ENCODE results near the gene UBE2L5. TPM values are rescaled to one million over a fixed set of nuclear protein-coding genes. Genes with fewer than 3 reads are reported as not detected.

The UBE2L5 gene
- total RNA-seq (2022; extraction: Qiagen RNA extraction): not detected in 5 replicates

DNA sequence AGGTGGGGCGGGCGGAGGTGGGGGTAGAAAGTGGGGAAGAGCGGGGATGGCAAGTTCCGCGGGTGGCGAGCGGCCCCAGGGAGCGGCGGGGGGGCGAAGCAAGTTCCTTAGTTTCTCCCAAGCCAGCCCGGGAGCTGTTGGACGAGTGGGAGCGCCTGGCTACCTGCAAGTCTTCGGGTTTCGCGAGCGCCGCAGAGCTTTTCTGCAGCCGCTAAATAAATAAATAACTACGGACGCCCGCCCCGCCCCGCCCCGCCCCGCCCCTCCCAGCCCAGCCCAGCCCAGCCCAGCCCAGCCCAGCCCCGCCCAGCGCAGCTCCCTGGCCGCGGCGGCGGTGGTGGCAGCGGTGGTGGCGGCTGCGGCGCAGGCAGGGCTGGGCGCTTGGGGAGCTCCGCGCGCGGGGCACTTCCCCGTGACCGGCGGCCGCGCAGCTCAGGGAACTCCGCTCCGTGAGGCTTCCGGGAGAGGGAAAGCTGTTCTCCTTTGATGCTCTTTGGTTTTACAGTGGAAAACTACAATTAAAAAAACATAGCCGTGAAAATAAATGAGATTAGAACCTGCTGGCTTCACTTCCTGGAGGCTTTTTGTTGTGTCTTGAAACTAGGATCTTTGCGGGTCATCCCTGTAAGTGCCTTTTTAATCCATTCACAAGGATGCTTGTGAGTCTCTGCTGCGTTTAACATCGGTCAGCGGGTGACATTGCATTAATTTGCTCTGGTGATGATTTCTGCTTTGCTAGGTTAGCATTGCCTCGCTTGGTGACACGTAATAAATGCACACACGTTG is at the start of gene UBE2L5:
UBE2L5 (plus strand) TSS at position 440 of the 786 bp plus-strand sequence. CDS start 5,498 bp downstream, outside the sequence.

DNA sequence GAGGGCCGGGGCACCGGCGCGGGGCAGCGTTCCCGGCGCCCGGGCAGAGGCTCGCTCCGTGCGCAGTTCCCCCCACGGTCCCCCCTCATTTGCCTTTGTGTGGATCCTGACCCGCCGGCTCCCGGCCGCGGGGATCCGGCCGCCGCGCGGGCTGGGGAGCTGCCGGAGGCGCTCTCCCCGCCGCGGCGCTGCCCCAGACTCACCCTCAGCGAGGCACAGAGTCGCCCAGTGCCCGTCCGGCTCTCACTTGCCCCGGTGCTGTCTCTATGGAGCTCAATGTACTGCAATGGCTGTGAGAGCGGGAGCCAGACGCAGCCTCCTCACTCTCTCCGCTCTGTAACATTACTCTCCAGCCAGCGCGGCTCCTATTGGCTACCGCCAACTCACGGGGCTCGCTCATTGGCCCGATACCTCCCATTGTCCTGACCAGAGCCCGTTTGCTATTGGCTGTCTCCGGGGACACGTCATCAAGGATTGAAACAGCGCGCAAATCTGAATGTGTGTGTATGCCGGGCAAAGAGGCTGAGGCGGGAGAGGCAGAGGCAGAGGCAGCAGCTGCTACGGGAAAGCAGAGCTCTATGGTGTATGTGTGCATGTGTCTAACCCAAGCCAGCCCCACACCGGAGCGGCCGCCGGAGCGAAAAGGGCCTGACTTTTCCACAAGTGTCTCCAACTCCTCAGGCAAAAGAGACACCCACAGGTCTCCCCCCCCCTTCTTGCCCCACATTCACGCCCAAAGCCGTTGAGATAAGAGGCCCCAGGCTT is 43.5 kb downstream of the UBE2L5 start, which contains the start of gene HMGB1:
HMGB1 (minus strand) TSS at position 344 of the 765 bp plus-strand sequence. CDS start 2,256 bp downstream, outside the sequence.

Other genes with a start within 250 kb of the UBE2L5 start
- gene KATNAL1, start 114.9 kb upstream of the UBE2L5 start, total RNA-seq (2022; extraction: Qiagen RNA extraction): 4.4 to 8.4 TPM (median 6.9 TPM) in 5 replicates
- gene HMGB1, start 43.4 kb downstream of the UBE2L5 start, total RNA-seq (2022; extraction: Qiagen RNA extraction): 531 to 797 TPM (median 596 TPM) in 5 replicates
- gene USPL1, start 195.4 kb downstream of the UBE2L5 start, total RNA-seq (2022; extraction: Qiagen RNA extraction): 14.6 to 26.0 TPM (median 18.2 TPM) in 5 replicates